ENCODE measurements around the gene B4GALNT4.

- TF ChIP-seq E2F1 (CRISPR knock-in tag; IDR thresholded peaks at IDR 0.05) = no peak
- TF ChIP-seq ZNF766 (CRISPR knock-in tag; IDR thresholded peaks at IDR 0.05; ENCODE audit: borderline replicate concordance) = no peak
- TF ChIP-seq NR1H2 (CRISPR knock-in tag; IDR thresholded peaks at IDR 0.05; ENCODE audit: borderline replicate concordance, low read depth) = no peak
- TF ChIP-seq ZNF513 (CRISPR knock-in tag; conservative IDR thresholded peaks at IDR 0.05) = no peak
- no peak for TF ChIP-seq ESRRA (CRISPR knock-in tag; IDR thresholded peaks at IDR 0.05; ENCODE audit: low read depth)
- no peak for TF ChIP-seq EP300 (IDR thresholded peaks at IDR 0.05; ENCODE audit: low read depth in 2 of 2, low read length in 2 of 2)
- no peak for TF ChIP-seq EP300 (CRISPR knock-in tag; IDR thresholded peaks at IDR 0.05; ENCODE audit: borderline replicate concordance)
- no peak for TF ChIP-seq PAXIP1 (CRISPR knock-in tag; conservative IDR thresholded peaks at IDR 0.05)
- TF ChIP-seq PBX3 (CRISPR knock-in tag; IDR thresholded peaks at IDR 0.05; ENCODE audit: borderline replicate concordance) = no peak
- no peak for TF ChIP-seq RAD51 (IDR thresholded peaks at IDR 0.05; ENCODE audit: borderline replicate concordance)
- TF ChIP-seq TAF1 (CRISPR knock-in tag; IDR thresholded peaks at IDR 0.05) = no peak
Observed at GRCh38 chr11:335779-336658, 33.3 kb upstream of the B4GALNT4 start.
